Measurements from ENCODE around the gene ATF4.

ATF4 gene

GRCh38 chr22:39488563-39489083 lies 31.7 kb upstream of the ATF4 start:
- no peak for TF ChIP-seq TAF1 (IDR thresholded peaks at IDR 0.05; ENCODE audit: borderline replicate concordance, insufficient read depth, low read length)
- no peak for TF ChIP-seq FOXP2 (optimal IDR thresholded peaks at IDR 0.05; ENCODE audit: borderline replicate concordance, extremely low read depth, extremely low read length, insufficient read depth)
- TF ChIP-seq POLR2AphosphoS5 (IDR thresholded peaks at IDR 0.05; ENCODE audit: low read depth, low read length): no peak
- no peak for TF ChIP-seq SIN3A (IDR thresholded peaks at IDR 0.05; ENCODE audit: borderline replicate concordance, insufficient read depth, low read length)
- no peak for TF ChIP-seq REST (IDR thresholded peaks at IDR 0.05; ENCODE audit: insufficient read depth in 1 of 2, low read depth in 2 of 2, low read length in 2 of 2)

- no peak for TF ChIP-seq FOXP2 (optimal IDR thresholded peaks at IDR 0.05; ENCODE audit: borderline replicate concordance, extremely low read depth, extremely low read length, insufficient read depth)
- no peak for TF ChIP-seq POLR2AphosphoS5 (IDR thresholded peaks at IDR 0.05; ENCODE audit: low read depth, low read length)
- no peak for TF ChIP-seq SIN3A (IDR thresholded peaks at IDR 0.05; ENCODE audit: borderline replicate concordance, insufficient read depth, low read length)
- TF ChIP-seq TAF1 (IDR thresholded peaks at IDR 0.05; ENCODE audit: borderline replicate concordance, insufficient read depth, low read length): no peak
- TF ChIP-seq REST (IDR thresholded peaks at IDR 0.05; ENCODE audit: insufficient read depth in 1 of 2, low read depth in 2 of 2, low read length in 2 of 2): no peak
Observed at GRCh38 chr22:39489094-39490068, 31.0 kb upstream of the ATF4 start.

- no peak for TF ChIP-seq REST (IDR thresholded peaks at IDR 0.05; ENCODE audit: insufficient read depth in 1 of 2, low read depth in 2 of 2, low read length in 2 of 2)
Observed at GRCh38 chr22:39490135-39490798, 30.1 kb upstream of the ATF4 start.

GRCh38 chr22:39490966-39491680 lies 29.2 kb upstream of the ATF4 start:
- TF ChIP-seq REST (IDR thresholded peaks at IDR 0.05; ENCODE audit: insufficient read depth in 1 of 2, low read depth in 2 of 2, low read length in 2 of 2) (no peak), POLR2AphosphoS5 (IDR thresholded peaks at IDR 0.05; ENCODE audit: low read depth, low read length) (no peak), FOXP2 (optimal IDR thresholded peaks at IDR 0.05; ENCODE audit: borderline replicate concordance, extremely low read depth, extremely low read length, insufficient read depth) (no peak), SIN3A (IDR thresholded peaks at IDR 0.05; ENCODE audit: borderline replicate concordance, insufficient read depth, low read length) (no peak), TAF1 (IDR thresholded peaks at IDR 0.05; ENCODE audit: borderline replicate concordance, insufficient read depth, low read length) (no peak)
